ENCODE results near the gene ANGPTL2.

ANGPTL2 gene

GRCh38 chr9:127038531-127038930, 83.9 kb downstream of the ANGPTL2 start:
- Histone ChIP-seq H3K9me2 (ENCODE audit: low read depth, low read length) (no peaks in the 10 kb centered on the region), H3K4me3 (ENCODE audit: low read depth, low read length, poor library complexity, severe bottlenecking) (no peak overlapping the region), H3K79me2 (ENCODE audit: insufficient read depth, low read length) (no peaks in the 10 kb centered on the region), H3K4me1 (ENCODE audit: insufficient read depth, low read length, severe bottlenecking) (no peaks in the 10 kb centered on the region), H3K9me3 (ENCODE audit: low read length) (no peaks in the 10 kb centered on the region), H3K4me2 (ENCODE audit: low read length) (no peak overlapping the region), H4K20me1 (ENCODE audit: insufficient read depth, low read length) (no peaks in the 10 kb centered on the region), H3F3A (ENCODE audit: insufficient read depth, low read length) (no peaks in the 10 kb centered on the region), H3K27ac (ENCODE audit: low read depth, low read length, poor library complexity, severe bottlenecking) (no peak overlapping the region), H3K27me3 (ENCODE audit: insufficient read depth, low read length) (no peaks in the 10 kb centered on the region), H2AFZ (ENCODE audit: low read length) (no peak overlapping the region), H3K9ac (ENCODE audit: low read length) (no peak overlapping the region), H3K36me3 (ENCODE audit: insufficient read depth, low read length) (no peaks in the 10 kb centered on the region)
- TF ChIP-seq EZH2 (IDR thresholded peaks at IDR 0.05; ENCODE audit: borderline replicate concordance, low read length) (no peak), CTCF (IDR thresholded peaks at IDR 0.05; ENCODE audit: low read length) (no peak)
